Measurements from ENCODE around the gene MFRP. TPM values are rescaled to one million over a fixed set of nuclear protein-coding genes. Genes with fewer than 3 reads are reported as not detected.

MFRP gene
- total RNA-seq, 1 donor from 2014 or later: not detected

GRCh38 chr11:119342023-119342300 is 4.5 kb downstream of the MFRP start:
- TF ChIP-seq CTCF (conservative IDR thresholded peaks at IDR 0.05): no peak
- DNase-seq (ENCODE audit: low read depth, low spot score): no peak
- Mint-ChIP-seq H3K9me3 (no peaks in the 10 kb centered on the region), H3K36me3 (ENCODE audit: low read depth) (no peaks in the 10 kb centered on the region), H3K4me3 (peak overlapping the region; percentile 34), H3K27me3 (ENCODE audit: low read depth) (peaks cover 55% of the 10 kb centered on the region), H3K27ac (ENCODE audit: unreplicated experiment) (no peak overlapping the region), H3K4me1 (peaks cover 31% of the 10 kb centered on the region)

GRCh38 chr11:119341222-119342022 is 5.1 kb downstream of the MFRP start:
- H3K4me1 Mint-ChIP-seq: peaks cover 33% of the 10 kb centered on the region
- peak overlapping the region; percentile 54 for H3K4me3 Mint-ChIP-seq
- no peak for DNase-seq (ENCODE audit: low read depth, low spot score)
- no peak for TF ChIP-seq CTCF (conservative IDR thresholded peaks at IDR 0.05)
- H3K9me3 Mint-ChIP-seq: no peaks in the 10 kb centered on the region
- no peaks in the 10 kb centered on the region for H3K36me3 Mint-ChIP-seq (ENCODE audit: low read depth)
- no peak overlapping the region for H3K27ac Mint-ChIP-seq (ENCODE audit: unreplicated experiment)
- H3K27me3 Mint-ChIP-seq (ENCODE audit: low read depth): peaks cover 50% of the 10 kb centered on the region

- Mint-ChIP-seq H3K4me1 (peaks cover 39% of the 10 kb centered on the region), H3K27me3 (ENCODE audit: low read depth) (peaks cover 50% of the 10 kb centered on the region), H3K27ac (ENCODE audit: unreplicated experiment) (no peak within 1 kb of the TSS), H3K9me3 (no peaks in the 10 kb centered on the region), H3K4me3 (peak within 1 kb of the TSS; percentile 54), H3K36me3 (ENCODE audit: low read depth) (no peaks in the 10 kb centered on the region)
- DNase-seq (ENCODE audit: low read depth, low spot score): no peak
- TF ChIP-seq CTCF (conservative IDR thresholded peaks at IDR 0.05): no peak
Measured at GRCh38 chr11:119340335-119341221, 5.9 kb downstream of the MFRP start, which contains the start of gene C1QTNF5. C1QTNF5 (minus strand) TSS chr11:119340883; CDS start chr11:119340397, 486 bp downstream.

- Mint-ChIP-seq H3K9me3 (no peaks in the 10 kb centered on the region), H3K27me3 (ENCODE audit: low read depth) (peaks cover 46% of the 10 kb centered on the region), H3K36me3 (ENCODE audit: low read depth) (no peaks in the 10 kb centered on the region), H3K27ac (ENCODE audit: unreplicated experiment) (no peak overlapping the region), H3K4me3 (peak overlapping the region; percentile 92), H3K4me1 (peaks cover 46% of the 10 kb centered on the region)
- peak; percentile 93 for TF ChIP-seq CTCF (conservative IDR thresholded peaks at IDR 0.05)
- peak; percentile 78 for DNase-seq (ENCODE audit: low read depth, low spot score)
Measured at GRCh38 chr11:119339589-119340334, 6.7 kb downstream of the MFRP start.

- H3K36me3 Mint-ChIP-seq (ENCODE audit: low read depth): no peaks in the 10 kb centered on the region
- H3K9me3 Mint-ChIP-seq: no peaks in the 10 kb centered on the region
- no peak for DNase-seq (ENCODE audit: low read depth, low spot score)
- peak overlapping the region; percentile 92 for H3K4me3 Mint-ChIP-seq
- no peak for TF ChIP-seq CTCF (conservative IDR thresholded peaks at IDR 0.05)
- H3K27ac Mint-ChIP-seq (ENCODE audit: unreplicated experiment): no peak overlapping the region
- H3K27me3 Mint-ChIP-seq (ENCODE audit: low read depth): peaks cover 42% of the 10 kb centered on the region
- peaks cover 49% of the 10 kb centered on the region for H3K4me1 Mint-ChIP-seq
Measured at GRCh38 chr11:119338965-119339588, 7.4 kb downstream of the MFRP start.

Data from neural crest cell (in vitro differentiated cells).